CD14-positive monocyte (primary cell): ENCODE data around the gene AGR3. TPM values are rescaled to one million over a fixed set of nuclear protein-coding genes. Genes with fewer than 3 reads are reported as not detected.

ENCODE experiments used
- DNase-seq, 3 donors: peaks; one replicate each; pipeline ENCODE4 v3.0.0-alpha.2; 2011 to 2022
- H2AFZ ChIP-seq: 2 replicates; pipeline ENCODE4 v1.6.0; 2012; ENCODE audit warnings: mild to moderate bottlenecking, low read depth, low read length, inconsistent platforms; ENCODE audit not compliant: insufficient read depth, poor library complexity, severe bottlenecking
- H3K27ac ChIP-seq, 2 donors: 1 replicate in 1 of 2; 2 replicates in 1 of 2; pipeline ENCODE4 v1.5.1; 2012 to 2013; ENCODE audit warnings: low read length in 2 of 2, control low read depth in 1 of 2, inconsistent platforms in 1 of 2, low read depth in 1 of 2, mild to moderate bottlenecking in 1 of 2
- H3K27me3 ChIP-seq, 2 donors: one replicate each; pipeline versions ENCODE4 v1.6.0 to v1.6.1; 2011 to 2013; ENCODE audit warnings: low read length in 2 of 2; ENCODE audit not compliant: control insufficient read depth in 2 of 2, insufficient read depth in 2 of 2
- H3K36me3 ChIP-seq, 2 donors: replicated peaks in 1 of 2; 1 replicate in 1 of 2; 2 replicates in 1 of 2; pipeline versions ENCODE4 v1.5.1 to v1.6.1; 2012 to 2013; ENCODE audit warnings: low read length in 2 of 2, control low read depth in 1 of 2, inconsistent platforms in 1 of 2, mild to moderate bottlenecking in 1 of 2; ENCODE audit not compliant: insufficient read depth in 2 of 2, control insufficient read depth in 1 of 2
- H3K4me1 ChIP-seq, 2 donors: 1 replicate in 1 of 2; 2 replicates in 1 of 2; pipeline versions ENCODE4 v1.5.1 to v1.6.1; 2012 to 2013; ENCODE audit warnings: low read length in 2 of 2, control low read depth in 1 of 2, inconsistent platforms in 1 of 2, mild to moderate bottlenecking in 1 of 2, moderate library complexity in 1 of 2; ENCODE audit not compliant: insufficient read depth in 2 of 2, control insufficient read depth in 1 of 2
- H3K4me2 ChIP-seq: replicated peaks from 2 replicates; pipeline ENCODE3; 2012; ENCODE audit warnings: low read length, moderate library complexity, mild to moderate bottlenecking; ENCODE audit not compliant: poor library complexity, severe bottlenecking; ENCODE audit errors: extremely low read depth
- H3K4me3 ChIP-seq, 3 experiments: fragments of 200-600 bp in 1 of 3; sonication (generic) in 1 of 3; replicated peaks in 1 of 3; 1 replicate in 2 of 3; 2 replicates in 1 of 3; pipeline ENCODE4 v1.5.1; 2011 to 2013; ENCODE audit warnings: low read length in 3 of 3, mild to moderate bottlenecking in 3 of 3, control low read depth in 2 of 3, low read depth in 2 of 3, inconsistent platforms in 1 of 3, moderate library complexity in 1 of 3
- H3K79me2 ChIP-seq: 2 replicates; pipeline ENCODE4 v1.6.0; 2012; ENCODE audit warnings: mild to moderate bottlenecking, control low read depth, inconsistent platforms, low read length, moderate library complexity; ENCODE audit not compliant: insufficient read depth
- H3K9ac ChIP-seq: 2 replicates; pipeline ENCODE4 v1.6.0; 2017; ENCODE audit warnings: low read length, mild to moderate bottlenecking; ENCODE audit not compliant: insufficient read depth, poor library complexity, severe bottlenecking
- H3K9me3 ChIP-seq, 2 donors: replicated peaks in 1 of 2; 1 replicate in 1 of 2; 2 replicates in 1 of 2; pipeline versions ENCODE4 v1.5.1 to v1.6.1; 2012 to 2013; ENCODE audit warnings: low read length in 2 of 2, control low read depth in 1 of 2; ENCODE audit not compliant: control insufficient read depth in 1 of 2, insufficient read depth in 1 of 2
- H4K20me1 ChIP-seq: 2 replicates; pipeline ENCODE4 v1.6.0; 2012; ENCODE audit warnings: mild to moderate bottlenecking, low read length, control low read depth, moderate library complexity; ENCODE audit not compliant: insufficient read depth
- H3K27ac Mint-ChIP-seq, 7 donors: one replicate each; pipeline ENCODE4 v1.8.0; 2020; ENCODE audit warnings: mild to moderate bottlenecking in 7 of 7, mixed read lengths in 7 of 7, moderate library complexity in 6 of 7, inconsistent platforms in 2 of 7
- H3K27me3 Mint-ChIP-seq, 3 donors: one replicate each; pipeline ENCODE4 v1.8.0; 2021 to 2022; ENCODE audit warnings: low read depth in 3 of 3, mild to moderate bottlenecking in 3 of 3, mixed read lengths in 3 of 3, moderate library complexity in 3 of 3, inconsistent platforms in 1 of 3
- H3K36me3 Mint-ChIP-seq, 2 donors: one replicate each; pipeline ENCODE4 v1.8.0; 2020; ENCODE audit warnings: mixed read lengths in 2 of 2, inconsistent platforms in 1 of 2, mild to moderate bottlenecking in 1 of 2
- H3K4me1 Mint-ChIP-seq: one replicate; pipeline ENCODE4 v1.8.0; 2020; ENCODE audit warnings: mild to moderate bottlenecking, mixed read lengths
- H3K4me3 Mint-ChIP-seq, 2 donors: one replicate each; pipeline ENCODE4 v1.8.0; 2020; ENCODE audit warnings: mild to moderate bottlenecking in 2 of 2, mixed read lengths in 2 of 2, moderate library complexity in 1 of 2
- H3K9me3 Mint-ChIP-seq, 7 donors: one replicate each; pipeline ENCODE4 v1.8.0; 2020 to 2022; ENCODE audit warnings: mixed read lengths in 7 of 7, mild to moderate bottlenecking in 6 of 7, moderate library complexity in 6 of 7, inconsistent platforms in 2 of 7
- WGBS: methylation state at CpG from one replicate; pipeline ENCODE4 v1.1.5; 2013; ENCODE audit warnings: missing lambda C conversion rate; ENCODE audit not compliant: insufficient coverage; 5-methylcytosine and 5-hydroxymethylcytosine counted together
- intact Hi-C, 2 donors: fragments of 100-400 bp; cut with micrococcal nuclease; formaldehyde crosslinking; loops; one replicate each; pipeline versions ENCODE4 v1.15.0 to v1.15.1; 2023
- polyA plus RNA-seq, 3 donors: library from polyadenylated mRNA; depleted of rRNA in 1 of 3; unstranded in 2 of 3; stranded (reverse) in 1 of 3; fragments of 300-500 nt in 2 of 3; fragments of >200 nt in 1 of 3; fragmentation: Illumina TruSeq in 2 of 3; gene quantifications; 1 replicate in 2 of 3; 2 replicates in 1 of 3; pipeline ENCODE4 v1.2.3, GENCODE V29; 2012 to 2021
- TF ChIP-seq, protein P1 (sequence below): fragments of 200-600 bp; IDR thresholded peaks from one replicate; pipeline ENCODE4 v1.8.0; 2022; ENCODE audit warnings: antibody characterized with exemption, mild to moderate bottlenecking

The AGR3 gene
- polyA plus RNA-seq, 3 donors = not detected

DNA sequence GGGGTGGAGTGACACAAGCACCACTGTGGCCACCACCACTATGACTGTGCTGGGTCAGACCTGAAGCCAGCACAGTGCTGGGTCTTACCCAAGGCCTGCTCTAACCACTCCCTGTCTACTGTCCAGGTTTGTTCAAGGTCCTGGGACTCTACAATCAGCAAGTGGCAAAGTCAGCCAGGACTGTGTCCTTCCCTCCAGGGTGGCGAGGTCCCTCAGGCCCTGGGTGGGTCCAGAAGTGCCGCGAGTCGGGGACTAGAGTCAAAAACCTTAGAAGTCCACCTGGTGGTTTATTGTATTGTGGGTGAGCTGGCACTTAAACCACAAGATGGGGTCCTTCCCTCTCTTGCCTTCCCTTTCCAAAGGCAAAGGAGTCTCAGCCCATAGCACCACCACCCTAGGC is 30.8 kb upstream of the AGR3 start:
- H4K20me1 ChIP-seq = no peaks in the 10 kb centered on the region
- no peak overlapping the region for H3K4me2 ChIP-seq
- no CpG with 5 or more reads among the region's 4 CpGs for WGBS
- TF ChIP-seq, protein P1, sequence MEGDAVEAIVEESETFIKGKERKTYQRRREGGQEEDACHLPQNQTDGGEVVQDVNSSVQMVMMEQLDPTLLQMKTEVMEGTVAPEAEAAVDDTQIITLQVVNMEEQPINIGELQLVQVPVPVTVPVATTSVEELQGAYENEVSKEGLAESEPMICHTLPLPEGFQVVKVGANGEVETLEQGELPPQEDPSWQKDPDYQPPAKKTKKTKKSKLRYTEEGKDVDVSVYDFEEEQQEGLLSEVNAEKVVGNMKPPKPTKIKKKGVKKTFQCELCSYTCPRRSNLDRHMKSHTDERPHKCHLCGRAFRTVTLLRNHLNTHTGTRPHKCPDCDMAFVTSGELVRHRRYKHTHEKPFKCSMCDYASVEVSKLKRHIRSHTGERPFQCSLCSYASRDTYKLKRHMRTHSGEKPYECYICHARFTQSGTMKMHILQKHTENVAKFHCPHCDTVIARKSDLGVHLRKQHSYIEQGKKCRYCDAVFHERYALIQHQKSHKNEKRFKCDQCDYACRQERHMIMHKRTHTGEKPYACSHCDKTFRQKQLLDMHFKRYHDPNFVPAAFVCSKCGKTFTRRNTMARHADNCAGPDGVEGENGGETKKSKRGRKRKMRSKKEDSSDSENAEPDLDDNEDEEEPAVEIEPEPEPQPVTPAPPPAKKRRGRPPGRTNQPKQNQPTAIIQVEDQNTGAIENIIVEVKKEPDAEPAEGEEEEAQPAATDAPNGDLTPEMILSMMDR = no peak
- H3K27ac ChIP-seq = no peak overlapping the region
- H2AFZ ChIP-seq = no peak overlapping the region
- no peaks in the 10 kb centered on the region for H3K36me3 Mint-ChIP-seq
- H3K9me3 Mint-ChIP-seq = peaks cover 0 to 5% (median 1%) of the 10 kb centered on the region in 7 donors
- no peaks in the 10 kb centered on the region for H3K36me3 ChIP-seq
- H3K79me2 ChIP-seq = no peaks in the 10 kb centered on the region
- H3K4me3 Mint-ChIP-seq = no peak overlapping the region
- H3K27me3 ChIP-seq = no peaks in the 10 kb centered on the region
- peaks cover 0 to 1% (median 0%) of the 10 kb centered on the region in 3 donors for H3K27me3 Mint-ChIP-seq
- no peaks in the 10 kb centered on the region for H3K4me1 ChIP-seq
- H3K9me3 ChIP-seq = no peaks in the 10 kb centered on the region
- H3K4me3 ChIP-seq = no peak overlapping the region
- H3K4me1 Mint-ChIP-seq = no peaks in the 10 kb centered on the region
- no peak overlapping the region for H3K27ac Mint-ChIP-seq
- intact Hi-C loops = no loop called here
- DNase-seq = no peak
- H3K9ac ChIP-seq = no peak overlapping the region

DNA sequence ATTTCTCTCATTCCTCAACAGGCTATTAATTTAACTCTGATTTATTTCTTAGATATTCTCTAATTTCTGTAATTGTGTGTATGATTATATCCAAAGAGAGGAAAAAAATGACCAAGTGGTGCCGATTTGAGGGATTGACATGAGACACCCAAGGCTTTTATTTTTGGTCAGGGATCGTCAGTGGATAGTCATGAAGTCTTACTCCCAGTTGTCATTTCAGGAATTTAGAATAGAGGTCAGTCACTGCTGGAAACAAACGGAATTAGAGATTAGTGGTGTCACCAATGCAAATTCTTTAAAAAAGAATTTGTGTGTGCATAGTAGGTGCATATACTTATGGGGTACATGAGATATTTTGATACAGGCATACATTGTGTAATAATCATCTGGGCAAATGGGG is 26.8 kb upstream of the AGR3 start:
- Histone ChIP-seq H3K79me2 (no peaks in the 10 kb centered on the region), H3K4me3 (no peak overlapping the region), H3K9me3 (no peaks in the 10 kb centered on the region), H3K4me2 (no peak overlapping the region), H3K4me1 (no peaks in the 10 kb centered on the region), H2AFZ (no peak overlapping the region), H3K9ac (no peak overlapping the region), H3K36me3 (no peaks in the 10 kb centered on the region), H4K20me1 (no peaks in the 10 kb centered on the region), H3K27ac (no peak overlapping the region), H3K27me3 (no peaks in the 10 kb centered on the region)
- no peak for DNase-seq
- WGBS = 94% methylated on average over 2 of the region's 3 CpGs
- Mint-ChIP-seq H3K27me3 (no peaks in the 10 kb centered on the region), H3K9me3 (peaks cover 0 to 4% (median 0%) of the 10 kb centered on the region in 7 donors), H3K4me1 (no peaks in the 10 kb centered on the region), H3K27ac (no peak overlapping the region), H3K36me3 (no peaks in the 10 kb centered on the region), H3K4me3 (no peak overlapping the region)
- intact Hi-C loops = no loop called here
- TF ChIP-seq, protein P1 = no peak
